HepG2 (cell line): ENCODE measurements around the gene LTV1. TPM values are rescaled to one million over a fixed set of nuclear protein-coding genes. Genes with fewer than 3 reads are reported as not detected.

Experiments
- ATAC-seq: fragments of 200-7000 bp; cut with Tn5 transposase; 3 replicates; pipeline ENCODE4 v1.9.1; 2020; ENCODE audit warnings: mild to moderate bottlenecking, moderate library complexity
- BruUV-seq: library from RNA; stranded (reverse); fragments of 400-500 nt; replicated peaks from 2 replicates; lab custom pipeline; 2021; lab: Mats Ljungman, UMichigan
- CTCF ChIA-PET: fragments of 300-600 bp; formaldehyde crosslinking; extraction: SDS; loops from one replicate; lab custom pipeline; 2021; ENCODE audit warnings: low total read pairs, inconsistent platforms, low intra/inter-chr PET ratio; lab: Yijun Ruan, JAX
- POLR2A ChIA-PET: fragments of 350-600 bp; sonication (Branson Sonifier 250); formaldehyde crosslinking; loops from one replicate; lab custom pipeline; 2020; ENCODE audit warnings: antibody characterized with exemption, inconsistent platforms; lab: Yijun Ruan, JAX
- DNase-seq: peaks from one replicate; pipeline ENCODE4 v3.0.0-alpha.2; 2015; ENCODE audit warnings: low spot score
- FAIRE-seq: peaks from 3 replicates; lab custom pipeline; 2011; peaks lifted over from hg19 to GRCh38; lab: Jason Lieb, UNC
- H2AFZ ChIP-seq: one replicate; pipeline ENCODE4 v1.6.1; 2011; ENCODE audit warnings: low read length, inconsistent platforms
- H3K27ac ChIP-seq: fragments of 300-600 bp; 3 replicates; pipeline ENCODE4 v1.8.0; 2011; ENCODE audit warnings: mixed run types, mild to moderate bottlenecking, mixed read lengths, low read length, inconsistent platforms; ENCODE audit not compliant: insufficient read depth; ENCODE audit errors: extremely low read length
- H3K27me3 ChIP-seq, 2 experiments: fragments of 200-600 bp in 1 of 2; 2 replicates in 1 of 2; 3 replicates in 1 of 2; pipeline versions ENCODE4 v1.6.0 to v1.8.0; 2011; ENCODE audit warnings: low read length in 2 of 2, mild to moderate bottlenecking in 2 of 2, moderate library complexity in 2 of 2, inconsistent platforms in 1 of 2; ENCODE audit not compliant: insufficient read depth in 2 of 2, control insufficient read depth in 1 of 2
- H3K36me3 ChIP-seq, 2 experiments: fragments of 200-600 bp in 1 of 2; replicated peaks in 1 of 2; 2 replicates in 1 of 2; 3 replicates in 1 of 2; pipeline versions ENCODE4 v1.5.1 to v1.8.0; 2011; ENCODE audit warnings: low read length in 2 of 2, inconsistent platforms in 1 of 2; ENCODE audit not compliant: insufficient read depth in 2 of 2, control insufficient read depth in 1 of 2
- H3K4me1 ChIP-seq: 2 replicates; pipeline ENCODE4 v1.5.1; 2012; ENCODE audit warnings: low read length, inconsistent platforms; ENCODE audit not compliant: insufficient read depth
- H3K4me2 ChIP-seq: 2 replicates; pipeline ENCODE4 v1.6.0; 2011; ENCODE audit warnings: low read depth, low read length, inconsistent platforms
- H3K4me3 ChIP-seq, 3 experiments: fragments of 200-600 bp in 1 of 3; sonication (generic), shearing (Covaris generic) in 1 of 3; replicated peaks in 1 of 3; 2 replicates each; pipeline ENCODE4 v1.5.1; 2011 to 2016; ENCODE audit warnings: low read length in 3 of 3, inconsistent platforms in 2 of 3, low read depth in 2 of 3, mild to moderate bottlenecking in 2 of 3, control low read depth in 1 of 3, mixed read lengths in 1 of 3; ENCODE audit not compliant: insufficient read depth in 1 of 3
- H3K79me2 ChIP-seq: one replicate; pipeline ENCODE4 v1.6.1; 2011; ENCODE audit warnings: low read length, inconsistent platforms; ENCODE audit not compliant: insufficient read depth
- H3K9ac ChIP-seq: 2 replicates; pipeline ENCODE4 v1.6.0; 2011; ENCODE audit warnings: mild to moderate bottlenecking, low read depth, low read length, inconsistent platforms; ENCODE audit not compliant: insufficient read depth
- H3K9me3 ChIP-seq: 2 replicates; pipeline ENCODE4 v1.5.1; 2012; ENCODE audit warnings: mild to moderate bottlenecking, low read length
- H4K20me1 ChIP-seq: 2 replicates; pipeline ENCODE4 v1.6.0; 2011; ENCODE audit warnings: inconsistent platforms, mild to moderate bottlenecking, low read length, moderate library complexity; ENCODE audit not compliant: insufficient read depth
- BRCA1 ChIP-seq: sonication (generic); formaldehyde crosslinking; IDR thresholded peaks from 2 replicates; pipeline ENCODE4 v1.4.0; 2020; ENCODE audit warnings: missing genetic modification reagents
- CAMTA2 ChIP-seq: sonication (generic); formaldehyde crosslinking; IDR thresholded peaks from 2 replicates; pipeline ENCODE4 v1.4.0; 2020; ENCODE audit warnings: mild to moderate bottlenecking, missing genetic modification reagents, borderline replicate concordance
- HNRNPH1 ChIP-seq: fragments of 200-400 bp; formaldehyde crosslinking; optimal IDR thresholded peaks from 2 replicates; pipeline ENCODE3; 2017; ENCODE audit warnings: mild to moderate bottlenecking, low read depth, low read length
- NAIF1 ChIP-seq: sonication (generic); formaldehyde crosslinking; IDR thresholded peaks from 2 replicates; pipeline ENCODE4 v1.5.0; 2020; ENCODE audit warnings: mild to moderate bottlenecking, missing genetic modification reagents, borderline replicate concordance
- POLR2G ChIP-seq: fragments of 200-400 bp; formaldehyde crosslinking; IDR thresholded peaks from 2 replicates; pipeline ENCODE4 v1.6.1; 2018; ENCODE audit warnings: mild to moderate bottlenecking, low read depth, low read length, moderate library complexity
- TGIF2 ChIP-seq: IDR thresholded peaks from 2 replicates; pipeline ENCODE4 v1.6.1; 2016; ENCODE audit warnings: control low read depth, missing compliant biosample characterization
- TRIM24 ChIP-seq: sonication (generic); formaldehyde crosslinking; IDR thresholded peaks from 2 replicates; pipeline ENCODE4 v1.8.0; 2022; ENCODE audit warnings: mild to moderate bottlenecking, missing genetic modification reagents
- ZNF564 ChIP-seq: sonication (generic); formaldehyde crosslinking; IDR thresholded peaks from 2 replicates; pipeline ENCODE4 v1.8.1; 2023; ENCODE audit warnings: mild to moderate bottlenecking, missing genetic modification reagents
- ZNF790 ChIP-seq: sonication (generic); formaldehyde crosslinking; IDR thresholded peaks from 2 replicates; pipeline ENCODE4 v1.8.0; 2022; ENCODE audit warnings: missing genetic modification reagents, mild to moderate bottlenecking, borderline replicate concordance
- WGBS: methylation state at CpG from one replicate; pipeline ENCODE4 v1.1.6; 2017; ENCODE audit warnings: low lambda C conversion rate; 5-methylcytosine and 5-hydroxymethylcytosine counted together
- in situ Hi-C: cut with HindIII; loops from 2 replicates; pipeline ENCODE4 v1.10.0; 2017; ENCODE audit warnings: low pct_unique_long_range_greater_than_20kb; ENCODE audit not compliant: extremely low pct_ligation_motif_present
- intact Hi-C: fragments of 100-400 bp; cut with micrococcal nuclease; formaldehyde crosslinking; loops from one replicate; pipeline ENCODE4 v1.10.0; 2022; ENCODE audit not compliant: unreplicated experiment
- polyA plus RNA-seq, 8 experiments: library from polyadenylated mRNA; depleted of rRNA in 3 of 8; stranded (reverse) in 7 of 8; unstranded in 1 of 8; fragments of >200 nt; fragmentation: Illumina TruSeq in 4 of 8; extraction: Trizol in 4 of 8; gene quantifications; 2 replicates each; pipeline versions ENCODE4 v1.2.1 to v1.2.3, GENCODE V29; 2011 to 2016; ENCODE audit warnings: low read depth in 4 of 8, missing spikeins in 1 of 8, mixed read lengths in 1 of 8; ENCODE audit not compliant: insufficient read depth in 1 of 8
- total RNA-seq, 5 experiments: library from RNA; depleted of rRNA; stranded (reverse); fragments of >200 nt; fragmentation: Illumina TruSeq; extraction: Trizol; gene quantifications; 2 replicates each; pipeline ENCODE4 v1.2.3, GENCODE V29; 2016; ENCODE audit warnings: low read depth in 1 of 5
- TF ChIP-seq, protein P1 (sequence below): IDR thresholded peaks from 2 replicates; pipeline ENCODE4 v1.6.1; 2016; ENCODE audit warnings: missing biosample characterization, missing genetic modification reagents, low read depth
- TF ChIP-seq, protein P2 (sequence below): sonication (generic); formaldehyde crosslinking; IDR thresholded peaks from 2 replicates; pipeline ENCODE4 v1.8.0; 2022; ENCODE audit warnings: mild to moderate bottlenecking, missing genetic modification reagents, moderate library complexity
- TF ChIP-seq, protein P3 (sequence below): IDR thresholded peaks from 2 replicates; pipeline ENCODE4 v1.6.1; 2016; ENCODE audit warnings: low read depth, missing genetic modification reagents, missing compliant biosample characterization
- TF ChIP-seq, protein P4 (sequence below): sonication (generic); IDR thresholded peaks from 2 replicates; pipeline ENCODE4 v1.6.1; 2016; ENCODE audit warnings: low read depth, borderline replicate concordance
- TF ChIP-seq, protein P5 (sequence below): sonication (generic); formaldehyde crosslinking; IDR thresholded peaks from 2 replicates; pipeline ENCODE4 v1.4.0; 2020; ENCODE audit warnings: missing genetic modification reagents

Gene LTV1
- total and polyA plus RNA-seq, 2 of the 13 experiments (the other 11 are each of a cell fraction or from before 2014, with no cell fraction given) = 21.1 to 85.8 TPM

DNA sequence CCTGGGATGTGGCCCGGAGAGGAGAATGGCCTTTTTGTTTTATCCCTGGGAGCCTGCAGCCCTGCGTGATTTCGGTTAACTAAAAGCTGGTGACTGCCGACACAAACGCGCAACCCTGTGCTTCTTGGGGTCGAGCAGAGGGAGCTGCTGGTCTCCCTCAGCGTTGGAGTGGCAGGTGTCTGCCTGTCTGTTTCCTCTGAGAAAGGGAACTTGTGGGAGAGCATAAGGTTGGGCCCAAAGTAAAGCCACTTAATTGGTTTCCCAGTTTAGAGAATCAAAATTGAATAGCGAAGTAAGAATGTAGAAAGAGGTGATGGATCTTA is 500 bp downstream of the LTV1 start:
- Histone ChIP-seq H3K27ac (peak overlapping the region; percentile 95), H3K4me2 (peak overlapping the region; percentile 87), H3K4me3 (peak overlapping the region; percentile 75 to 88 (median 85)), H3K4me1 (peaks cover 33% of the 10 kb centered on the region), H3K36me3 (peaks cover 15 to 31% of the 10 kb centered on the region in 2 experiments), H3K79me2 (peaks cover 32% of the 10 kb centered on the region), H4K20me1 (no peaks in the 10 kb centered on the region), H3K9ac (peak overlapping the region; percentile 98), H2AFZ (no peak overlapping the region), H3K27me3 (no peaks in the 10 kb centered on the region; a peak in 1 of 5 replicates), H3K9me3 (no peaks in the 10 kb centered on the region)
- in situ Hi-C loops (loop anchor here (5.0 kb wide), 2 partner anchors 166 to 266 kb away; partner anchors contain the start of gene PHACTR2), intact Hi-C loops (loop anchor here (1.0 to 5.0 kb wide), 5 partner anchors 98 to 268 kb away; partner anchors contain the start of gene PHACTR2)
- DNase-seq = no peak
- FAIRE-seq = no peak
- no TSS peak for BruUV-seq
- CTCF ChIA-PET = no interaction called here
- POLR2A ChIA-PET = interaction anchor here (0.6 to 3.1 kb wide), 25 partner anchors 9 to 785 kb away, joined by 3 to 48 read pairs (median 5); partner anchors contain the start of genes FUCA2 and ZC2HC1B
- ATAC-seq = peak; percentile 33
- WGBS = 0% methylated on average over 9 of the region's 9 CpGs
- TF ChIP-seq ZNF790 (CRISPR knock-in tag) = 0 out of 2 replicates have a peak, but pooled peaks have one; percentile 5
- TF ChIP-seq, protein P1, sequence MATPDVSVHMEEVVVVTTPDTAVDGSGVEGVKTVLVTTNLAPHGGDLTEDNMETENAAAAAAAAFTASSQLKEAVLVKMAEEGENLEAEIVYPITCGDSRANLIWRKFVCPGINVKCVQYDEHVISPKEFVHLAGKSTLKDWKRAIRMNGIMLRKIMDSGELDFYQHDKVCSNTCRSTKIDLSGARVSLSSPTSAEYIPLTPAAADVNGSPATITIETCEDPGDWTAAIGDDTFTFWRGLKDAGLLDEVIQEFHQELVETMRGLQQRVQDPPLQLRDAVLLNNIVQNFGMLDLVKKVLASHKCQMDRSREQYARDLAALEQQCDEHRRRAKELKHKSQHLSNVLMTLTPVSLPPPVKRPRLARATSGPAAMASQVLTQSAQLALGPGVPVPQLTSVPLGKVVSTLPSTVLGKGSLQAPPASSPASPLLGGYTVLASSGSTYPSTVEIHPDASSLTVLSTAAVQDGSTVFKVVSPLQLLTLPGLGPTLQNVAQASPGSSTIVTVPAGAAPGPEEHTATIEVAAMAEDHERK (CRISPR knock-in tag) = no peak
- TF ChIP-seq TGIF2 = no peak
- TF ChIP-seq, protein P2, sequence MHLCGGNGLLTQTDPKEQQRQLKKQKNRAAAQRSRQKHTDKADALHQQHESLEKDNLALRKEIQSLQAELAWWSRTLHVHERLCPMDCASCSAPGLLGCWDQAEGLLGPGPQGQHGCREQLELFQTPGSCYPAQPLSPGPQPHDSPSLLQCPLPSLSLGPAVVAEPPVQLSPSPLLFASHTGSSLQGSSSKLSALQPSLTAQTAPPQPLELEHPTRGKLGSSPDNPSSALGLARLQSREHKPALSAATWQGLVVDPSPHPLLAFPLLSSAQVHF = no peak
- no peak for TF ChIP-seq POLR2G
- TF ChIP-seq, protein P3, sequence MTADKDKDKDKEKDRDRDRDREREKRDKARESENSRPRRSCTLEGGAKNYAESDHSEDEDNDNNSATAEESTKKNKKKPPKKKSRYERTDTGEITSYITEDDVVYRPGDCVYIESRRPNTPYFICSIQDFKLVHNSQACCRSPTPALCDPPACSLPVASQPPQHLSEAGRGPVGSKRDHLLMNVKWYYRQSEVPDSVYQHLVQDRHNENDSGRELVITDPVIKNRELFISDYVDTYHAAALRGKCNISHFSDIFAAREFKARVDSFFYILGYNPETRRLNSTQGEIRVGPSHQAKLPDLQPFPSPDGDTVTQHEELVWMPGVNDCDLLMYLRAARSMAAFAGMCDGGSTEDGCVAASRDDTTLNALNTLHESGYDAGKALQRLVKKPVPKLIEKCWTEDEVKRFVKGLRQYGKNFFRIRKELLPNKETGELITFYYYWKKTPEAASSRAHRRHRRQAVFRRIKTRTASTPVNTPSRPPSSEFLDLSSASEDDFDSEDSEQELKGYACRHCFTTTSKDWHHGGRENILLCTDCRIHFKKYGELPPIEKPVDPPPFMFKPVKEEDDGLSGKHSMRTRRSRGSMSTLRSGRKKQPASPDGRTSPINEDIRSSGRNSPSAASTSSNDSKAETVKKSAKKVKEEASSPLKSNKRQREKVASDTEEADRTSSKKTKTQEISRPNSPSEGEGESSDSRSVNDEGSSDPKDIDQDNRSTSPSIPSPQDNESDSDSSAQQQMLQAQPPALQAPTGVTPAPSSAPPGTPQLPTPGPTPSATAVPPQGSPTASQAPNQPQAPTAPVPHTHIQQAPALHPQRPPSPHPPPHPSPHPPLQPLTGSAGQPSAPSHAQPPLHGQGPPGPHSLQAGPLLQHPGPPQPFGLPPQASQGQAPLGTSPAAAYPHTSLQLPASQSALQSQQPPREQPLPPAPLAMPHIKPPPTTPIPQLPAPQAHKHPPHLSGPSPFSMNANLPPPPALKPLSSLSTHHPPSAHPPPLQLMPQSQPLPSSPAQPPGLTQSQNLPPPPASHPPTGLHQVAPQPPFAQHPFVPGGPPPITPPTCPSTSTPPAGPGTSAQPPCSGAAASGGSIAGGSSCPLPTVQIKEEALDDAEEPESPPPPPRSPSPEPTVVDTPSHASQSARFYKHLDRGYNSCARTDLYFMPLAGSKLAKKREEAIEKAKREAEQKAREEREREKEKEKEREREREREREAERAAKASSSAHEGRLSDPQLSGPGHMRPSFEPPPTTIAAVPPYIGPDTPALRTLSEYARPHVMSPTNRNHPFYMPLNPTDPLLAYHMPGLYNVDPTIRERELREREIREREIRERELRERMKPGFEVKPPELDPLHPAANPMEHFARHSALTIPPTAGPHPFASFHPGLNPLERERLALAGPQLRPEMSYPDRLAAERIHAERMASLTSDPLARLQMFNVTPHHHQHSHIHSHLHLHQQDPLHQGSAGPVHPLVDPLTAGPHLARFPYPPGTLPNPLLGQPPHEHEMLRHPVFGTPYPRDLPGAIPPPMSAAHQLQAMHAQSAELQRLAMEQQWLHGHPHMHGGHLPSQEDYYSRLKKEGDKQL (CRISPR knock-in tag) = no peak
- TF ChIP-seq BRCA1 (CRISPR knock-in tag) = no peak
- no peak for TF ChIP-seq CAMTA2 (CRISPR knock-in tag)
- TF ChIP-seq, protein P4, sequence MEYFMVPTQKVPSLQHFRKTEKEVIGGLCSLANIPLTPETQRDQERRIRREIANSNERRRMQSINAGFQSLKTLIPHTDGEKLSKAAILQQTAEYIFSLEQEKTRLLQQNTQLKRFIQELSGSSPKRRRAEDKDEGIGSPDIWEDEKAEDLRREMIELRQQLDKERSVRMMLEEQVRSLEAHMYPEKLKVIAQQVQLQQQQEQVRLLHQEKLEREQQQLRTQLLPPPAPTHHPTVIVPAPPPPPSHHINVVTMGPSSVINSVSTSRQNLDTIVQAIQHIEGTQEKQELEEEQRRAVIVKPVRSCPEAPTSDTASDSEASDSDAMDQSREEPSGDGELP = no peak
- TF ChIP-seq TRIM24 (CRISPR knock-in tag) = 0 out of 2 replicates have a peak, but pooled peaks have one; percentile 24
- TF ChIP-seq ZNF564 (CRISPR knock-in tag) = no peak
- no peak for TF ChIP-seq NAIF1 (CRISPR knock-in tag)
- TF ChIP-seq, protein P5, sequence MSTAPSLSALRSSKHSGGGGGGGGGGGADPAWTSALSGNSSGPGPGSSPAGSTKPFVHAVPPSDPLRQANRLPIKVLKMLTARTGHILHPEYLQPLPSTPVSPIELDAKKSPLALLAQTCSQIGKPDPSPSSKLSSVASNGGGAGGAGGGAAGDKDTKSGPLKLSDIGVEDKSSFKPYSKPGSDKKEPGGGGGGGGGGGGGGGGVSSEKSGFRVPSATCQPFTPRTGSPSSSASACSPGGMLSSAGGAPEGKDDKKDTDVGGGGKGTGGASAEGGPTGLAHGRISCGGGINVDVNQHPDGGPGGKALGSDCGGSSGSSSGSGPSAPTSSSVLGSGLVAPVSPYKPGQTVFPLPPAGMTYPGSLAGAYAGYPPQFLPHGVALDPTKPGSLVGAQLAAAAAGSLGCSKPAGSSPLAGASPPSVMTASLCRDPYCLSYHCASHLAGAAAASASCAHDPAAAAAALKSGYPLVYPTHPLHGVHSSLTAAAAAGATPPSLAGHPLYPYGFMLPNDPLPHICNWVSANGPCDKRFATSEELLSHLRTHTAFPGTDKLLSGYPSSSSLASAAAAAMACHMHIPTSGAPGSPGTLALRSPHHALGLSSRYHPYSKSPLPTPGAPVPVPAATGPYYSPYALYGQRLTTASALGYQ (CRISPR knock-in tag) = no peak
- no peak for TF ChIP-seq HNRNPH1
